ENCODE data around the gene APBA2.
"Not testable (repeated sequence)": the region's sequence is repeated elsewhere in the genome, so short reads cannot be mapped to it uniquely, and the experiment has no call there.

APBA2 gene

GRCh38 chr15:28885630-28886430 lies at the start of gene APBA2:
APBA2 (plus strand) TSS chr15:28885974; CDS start chr15:29053885, 167,911 bp downstream.
- DNase-seq = peak; percentile 18

- DNase-seq = not testable (repeated sequence)
Measured at GRCh38 chr15:28840285-28840684, 45.5 kb upstream of the APBA2 start.

- not testable (repeated sequence) for DNase-seq
Measured at GRCh38 chr15:28842210-28842609, 43.6 kb upstream of the APBA2 start.

DNA sequence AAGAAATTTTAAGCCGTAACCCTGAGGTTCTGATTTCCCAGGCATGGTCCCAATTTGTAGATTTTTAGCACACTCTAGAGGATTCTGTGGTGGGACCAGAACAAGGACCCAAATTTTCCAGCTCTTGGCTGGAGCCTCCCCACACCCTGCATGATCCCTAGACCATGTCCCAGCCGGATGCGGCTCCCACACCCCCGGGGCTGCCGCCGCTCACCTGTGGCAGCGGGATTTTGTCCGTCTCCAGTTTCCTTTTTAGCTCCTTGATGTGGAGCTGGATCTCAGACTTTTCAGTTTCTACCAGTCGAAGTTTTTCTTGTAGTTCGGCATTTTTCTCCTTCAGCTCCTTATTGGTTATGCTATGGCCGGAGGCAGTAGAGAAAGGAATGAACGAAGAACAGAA lies 42.3 kb upstream of the APBA2 start:
- DNase-seq = not testable (repeated sequence)

- not testable (repeated sequence) for DNase-seq
Measured at GRCh38 chr15:28844147-28844546, 41.6 kb upstream of the APBA2 start.

- not testable (repeated sequence) for DNase-seq
Measured at GRCh38 chr15:28847247-28847646, 38.5 kb upstream of the APBA2 start.

- DNase-seq = not testable (repeated sequence)
Measured at GRCh38 chr15:28847959-28848358, 37.8 kb upstream of the APBA2 start.

GRCh38 chr15:28848521-28848920 lies 37.3 kb upstream of the APBA2 start, which contains the start of gene GOLGA6L7:
GOLGA6L7 (minus strand) TSS chr15:28848644; CDS start chr15:28848549, 95 bp downstream.
- not testable (repeated sequence) for DNase-seq

DNA sequence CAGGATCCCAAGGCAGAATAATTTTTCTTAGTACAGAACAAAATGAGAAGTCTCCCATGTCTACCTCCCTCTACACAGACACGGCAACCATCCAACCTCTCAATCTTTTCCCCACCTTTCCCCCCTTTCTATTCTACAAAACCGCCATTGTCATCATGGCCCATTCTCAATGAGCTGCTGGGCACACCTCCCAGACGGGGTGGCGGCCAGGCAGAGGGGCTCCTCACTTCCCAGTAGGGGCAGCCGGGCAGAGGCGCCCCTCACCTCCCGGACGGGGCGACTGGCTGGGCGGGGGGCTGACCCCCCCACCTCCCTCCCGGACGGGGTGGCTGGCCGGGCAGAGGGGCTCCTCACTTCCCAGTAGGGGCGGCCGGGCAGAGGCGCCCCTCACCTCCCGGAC lies 36.5 kb upstream of the APBA2 start:
- not testable (repeated sequence) for DNase-seq

DNA sequence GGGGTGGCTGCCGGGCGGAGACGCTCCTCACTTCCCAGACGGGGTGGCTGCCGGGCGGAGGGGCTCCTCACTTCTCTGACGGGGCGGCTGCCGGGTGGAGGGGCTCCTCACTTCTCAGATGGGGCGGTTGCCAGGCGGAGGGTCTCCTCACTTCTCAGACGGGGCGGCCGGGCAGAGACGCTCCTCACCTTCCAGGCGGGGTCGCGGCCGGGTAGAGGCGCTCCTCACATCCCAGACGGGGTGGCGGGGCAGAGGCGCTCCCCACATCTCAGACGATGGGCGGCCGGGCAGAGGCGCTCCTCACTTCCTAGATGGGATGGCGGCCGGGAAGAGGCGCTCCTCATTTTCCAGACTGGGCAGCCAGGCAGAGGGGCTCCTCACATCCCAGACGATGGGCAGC lies 36.0 kb upstream of the APBA2 start:
- not testable (repeated sequence) for DNase-seq

- not testable (repeated sequence) for DNase-seq
Measured at GRCh38 chr15:28853654-28854053, 32.1 kb upstream of the APBA2 start.

- not testable (repeated sequence) for DNase-seq
Measured at GRCh38 chr15:28854578-28854977, 31.2 kb upstream of the APBA2 start.

DNA sequence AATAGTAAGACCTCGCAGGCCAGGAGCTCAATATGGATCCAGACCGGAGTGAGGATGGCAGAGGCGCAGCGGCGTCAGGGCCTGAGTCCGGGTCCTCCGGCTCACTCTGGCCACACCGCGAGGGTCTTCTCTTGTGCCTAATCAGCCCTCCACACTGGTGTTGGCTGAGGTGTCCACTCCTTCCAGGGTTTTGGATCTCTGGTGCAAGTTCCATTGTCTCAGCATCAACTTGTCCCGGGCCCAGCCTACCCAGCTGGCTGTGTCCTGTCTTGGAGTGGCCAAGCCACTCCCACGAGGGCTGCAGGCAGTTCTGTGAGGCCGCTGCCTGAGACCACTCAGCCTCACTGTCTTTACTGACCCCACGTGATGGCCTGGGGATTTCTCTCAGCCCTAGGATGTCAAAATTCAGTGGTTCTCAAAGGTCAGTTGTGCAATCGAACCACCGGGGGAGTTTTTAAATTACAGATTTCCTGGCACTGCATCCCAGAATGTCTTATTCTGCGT lies 24.7 kb upstream of the APBA2 start:
- no peak for DNase-seq

DNA sequence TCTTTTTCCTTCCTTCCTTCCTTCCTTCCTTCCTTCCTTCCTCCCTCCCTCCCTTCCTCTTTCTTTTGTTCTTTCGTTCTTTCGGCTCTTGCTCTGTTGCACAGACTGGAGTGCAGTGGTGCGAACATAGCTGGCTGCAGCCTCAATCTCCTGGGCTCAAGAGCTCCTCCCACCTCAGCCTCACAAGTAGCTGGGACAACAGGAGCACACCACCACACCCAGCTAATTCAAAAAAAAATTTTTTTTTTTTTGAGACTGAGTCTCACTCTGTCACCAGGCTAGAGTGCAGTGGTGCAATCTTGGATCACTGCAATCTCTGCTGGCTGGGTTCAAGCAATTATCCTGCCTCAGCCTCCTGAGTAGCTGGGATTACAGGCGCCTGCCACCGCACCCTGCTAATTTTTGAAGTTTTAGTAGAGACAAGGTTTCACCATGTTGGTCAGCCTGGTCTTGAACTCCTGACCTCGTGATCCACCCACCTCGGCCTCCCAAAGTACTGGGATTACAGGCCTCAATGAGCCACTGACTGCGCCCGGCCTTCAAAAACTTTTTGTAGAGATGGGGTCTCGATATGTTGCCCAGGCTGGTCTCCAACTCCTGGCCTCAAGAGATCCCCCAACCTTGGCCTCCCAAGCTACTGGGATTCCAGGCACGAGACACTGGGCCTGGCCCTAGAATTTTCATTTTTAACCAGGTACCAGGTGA lies 24.0 kb upstream of the APBA2 start:
- not testable (repeated sequence) for DNase-seq

- no peak for DNase-seq
Measured at GRCh38 chr15:28868744-28869345, 16.9 kb upstream of the APBA2 start.

- DNase-seq = no peak
Measured at GRCh38 chr15:28871168-28871567, 14.6 kb upstream of the APBA2 start.

GRCh38 chr15:28873006-28873405 lies 12.8 kb upstream of the APBA2 start:
- DNase-seq = no peak

GRCh38 chr15:28873585-28874190 lies 12.1 kb upstream of the APBA2 start:
- DNase-seq = no peak

- DNase-seq = no peak
Measured at GRCh38 chr15:28875461-28876000, 10.2 kb upstream of the APBA2 start.

DNA sequence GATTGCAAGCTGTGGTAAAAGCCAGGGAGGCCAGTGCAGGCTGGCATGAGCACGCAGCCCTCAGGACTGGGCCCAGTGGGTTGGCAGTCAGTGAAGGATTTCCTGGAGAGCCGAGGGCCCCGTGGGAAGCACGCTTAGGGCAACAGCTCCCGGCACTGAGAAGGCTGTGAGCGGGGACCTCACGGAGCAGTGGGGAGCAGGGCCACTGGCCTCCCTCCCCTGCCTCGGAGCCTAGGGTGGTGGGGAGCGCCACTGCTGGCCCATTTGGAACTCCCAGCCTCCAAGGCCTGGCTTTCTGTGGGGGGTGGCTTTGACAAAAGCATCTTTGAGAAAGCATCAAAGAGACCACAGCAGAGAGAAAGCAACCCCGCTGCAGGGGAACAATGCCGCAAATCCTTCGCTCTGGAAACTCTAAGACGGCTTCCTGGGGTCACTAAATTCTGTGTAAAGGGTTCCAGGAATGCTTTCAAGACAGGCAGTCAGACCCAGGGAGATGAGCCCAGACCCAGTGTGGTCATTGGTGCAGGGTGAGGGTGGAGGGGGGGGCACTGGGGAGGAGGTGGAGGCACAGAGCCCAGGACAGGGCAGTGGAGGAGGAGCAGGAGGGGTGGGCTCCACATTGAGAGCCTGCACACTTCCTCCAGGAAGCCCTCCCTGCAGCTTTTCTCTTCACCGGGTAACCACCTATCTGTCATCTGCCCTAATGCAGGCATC lies 9.5 kb upstream of the APBA2 start:
- DNase-seq = no peak

DNA sequence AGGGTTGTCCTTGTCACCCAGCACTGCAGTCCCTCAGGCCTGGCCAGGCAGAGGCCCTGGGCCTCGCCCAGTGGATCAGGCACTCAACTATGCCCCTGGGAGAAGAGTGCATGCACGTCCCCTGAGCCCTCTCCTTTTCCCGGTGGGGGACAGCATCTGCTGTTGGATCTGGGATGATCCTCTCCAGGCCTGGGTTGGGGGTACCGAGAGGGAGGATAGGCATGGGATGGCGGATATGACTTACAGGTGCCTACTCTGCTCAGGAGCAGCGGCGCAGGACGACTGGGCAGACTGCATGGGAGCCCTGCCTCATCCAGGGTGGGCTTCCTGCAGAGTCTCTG lies 9.0 kb upstream of the APBA2 start:
- no peak for DNase-seq

DNA sequence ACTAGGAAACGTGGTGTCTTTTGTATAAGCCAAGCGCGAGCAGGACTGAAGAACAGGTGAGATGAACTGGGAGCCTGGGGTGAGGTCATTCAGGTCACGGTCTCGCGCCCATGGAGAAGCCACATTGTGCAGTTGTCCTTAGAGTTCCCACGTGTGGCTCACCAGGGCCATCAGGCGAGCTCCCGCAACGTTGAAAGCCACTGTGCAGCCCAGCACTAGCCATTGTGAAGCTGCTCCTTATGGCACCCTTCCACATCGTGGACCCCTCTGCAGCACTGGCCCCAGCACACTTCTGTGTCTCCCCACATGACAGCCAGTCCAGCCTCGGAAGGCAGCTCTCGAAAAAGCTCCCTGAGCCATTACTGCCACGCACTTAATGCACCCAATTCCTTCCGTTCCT lies 7.6 kb upstream of the APBA2 start:
- DNase-seq = no peak
